ENCODE measurements around the gene BEND7. TPM values are rescaled to one million over a fixed set of nuclear protein-coding genes. Genes with fewer than 3 reads are reported as not detected.

Gene BEND7
- total RNA-seq, 1 donor from 2014 or later: 3.1 TPM

- Mint-ChIP-seq H3K27ac (ENCODE audit: unreplicated experiment) (no peak overlapping the region), H3K9me3 (ENCODE audit: unreplicated experiment) (no peaks in the 10 kb centered on the region), H3K27me3 (ENCODE audit: unreplicated experiment) (peaks cover 1% of the 10 kb centered on the region), H3K4me1 (ENCODE audit: low read depth, unreplicated experiment) (no peaks in the 10 kb centered on the region), H3K36me3 (ENCODE audit: unreplicated experiment) (no peaks in the 10 kb centered on the region), H3K4me3 (ENCODE audit: unreplicated experiment) (no peak overlapping the region)
- no peak for TF ChIP-seq CTCF (IDR thresholded peaks at IDR 0.05; ENCODE audit: partially characterized antibody, unreplicated experiment)
- DNase-seq: no peak
Measured at GRCh38 chr10:13516176-13516575, 12.6 kb downstream of the BEND7 start.

GRCh38 chr10:13515467-13515866, 13.3 kb downstream of the BEND7 start:
- Mint-ChIP-seq H3K36me3 (ENCODE audit: unreplicated experiment) (no peaks in the 10 kb centered on the region), H3K9me3 (ENCODE audit: unreplicated experiment) (no peaks in the 10 kb centered on the region), H3K27ac (ENCODE audit: unreplicated experiment) (no peak overlapping the region), H3K27me3 (ENCODE audit: unreplicated experiment) (peaks cover 1% of the 10 kb centered on the region), H3K4me3 (ENCODE audit: unreplicated experiment) (no peak overlapping the region), H3K4me1 (ENCODE audit: low read depth, unreplicated experiment) (no peaks in the 10 kb centered on the region)
- DNase-seq: no peak
- no peak for TF ChIP-seq CTCF (IDR thresholded peaks at IDR 0.05; ENCODE audit: partially characterized antibody, unreplicated experiment)

GRCh38 chr10:13514296-13514695, 14.5 kb downstream of the BEND7 start:
- TF ChIP-seq CTCF (IDR thresholded peaks at IDR 0.05; ENCODE audit: partially characterized antibody, unreplicated experiment): no peak
- Mint-ChIP-seq H3K9me3 (ENCODE audit: unreplicated experiment) (no peaks in the 10 kb centered on the region), H3K4me3 (ENCODE audit: unreplicated experiment) (no peak overlapping the region), H3K4me1 (ENCODE audit: low read depth, unreplicated experiment) (no peaks in the 10 kb centered on the region), H3K36me3 (ENCODE audit: unreplicated experiment) (no peaks in the 10 kb centered on the region), H3K27ac (ENCODE audit: unreplicated experiment) (no peak overlapping the region), H3K27me3 (ENCODE audit: unreplicated experiment) (peaks cover 1% of the 10 kb centered on the region)
- DNase-seq: no peak

GRCh38 chr10:13512564-13512963, 16.2 kb downstream of the BEND7 start:
- H3K9me3 Mint-ChIP-seq (ENCODE audit: unreplicated experiment): no peaks in the 10 kb centered on the region
- TF ChIP-seq CTCF (IDR thresholded peaks at IDR 0.05; ENCODE audit: partially characterized antibody, unreplicated experiment): no peak
- H3K4me3 Mint-ChIP-seq (ENCODE audit: unreplicated experiment): no peak overlapping the region

GRCh38 chr10:13511409-13511808, 17.4 kb downstream of the BEND7 start:
- H3K9me3 Mint-ChIP-seq (ENCODE audit: unreplicated experiment): no peaks in the 10 kb centered on the region
- no peak overlapping the region for H3K4me3 Mint-ChIP-seq (ENCODE audit: unreplicated experiment)
- no peaks in the 10 kb centered on the region for H3K36me3 Mint-ChIP-seq (ENCODE audit: unreplicated experiment)
- no peaks in the 10 kb centered on the region for H3K4me1 Mint-ChIP-seq (ENCODE audit: low read depth, unreplicated experiment)
- no peak for DNase-seq
- no peaks in the 10 kb centered on the region for H3K27me3 Mint-ChIP-seq (ENCODE audit: unreplicated experiment)
- H3K27ac Mint-ChIP-seq (ENCODE audit: unreplicated experiment): no peak overlapping the region
- no peak for TF ChIP-seq CTCF (IDR thresholded peaks at IDR 0.05; ENCODE audit: partially characterized antibody, unreplicated experiment)

More at GRCh38 chr10:13512564-13512963, 16.2 kb downstream of the BEND7 start:
- Mint-ChIP-seq H3K27me3 (ENCODE audit: unreplicated experiment) (peaks cover 1% of the 10 kb centered on the region), H3K4me1 (ENCODE audit: low read depth, unreplicated experiment) (no peaks in the 10 kb centered on the region), H3K36me3 (ENCODE audit: unreplicated experiment) (no peaks in the 10 kb centered on the region), H3K27ac (ENCODE audit: unreplicated experiment) (no peak overlapping the region)
- no peak for DNase-seq

Measured in glutamatergic neuron (in vitro differentiated cells).